HepG2 (cell line): ENCODE data around the gene CNN3. TPM values are rescaled to one million over a fixed set of nuclear protein-coding genes. Genes with fewer than 3 reads are reported as not detected.
A peak's percentile ranks its signal among the peaks of the same experiment; 100 is the strongest.

Source experiments
- ATAC-seq: fragments of 200-7000 bp; cut with Tn5 transposase; 3 replicates; pipeline ENCODE4 v1.9.1; 2020; ENCODE audit warnings: mild to moderate bottlenecking, moderate library complexity
- BruUV-seq: library from RNA; stranded (reverse); fragments of 400-500 nt; replicated peaks from 2 replicates; lab custom pipeline; 2021; lab: Mats Ljungman, UMichigan
- CTCF ChIA-PET: fragments of 300-600 bp; formaldehyde crosslinking; extraction: SDS; loops from one replicate; lab custom pipeline; 2021; ENCODE audit warnings: low total read pairs, inconsistent platforms, low intra/inter-chr PET ratio; lab: Yijun Ruan, JAX
- POLR2A ChIA-PET: fragments of 350-600 bp; sonication (Branson Sonifier 250); formaldehyde crosslinking; loops from one replicate; lab custom pipeline; 2020; ENCODE audit warnings: antibody characterized with exemption, inconsistent platforms; lab: Yijun Ruan, JAX
- DNase-seq: peaks from one replicate; pipeline ENCODE4 v3.0.0-alpha.2; 2015; ENCODE audit warnings: low spot score
- FAIRE-seq: peaks from 3 replicates; lab custom pipeline; 2011; peaks lifted over from hg19 to GRCh38; lab: Jason Lieb, UNC
- H2AFZ ChIP-seq: one replicate; pipeline ENCODE4 v1.6.1; 2011; ENCODE audit warnings: low read length, inconsistent platforms
- H3K27ac ChIP-seq: fragments of 300-600 bp; 3 replicates; pipeline ENCODE4 v1.8.0; 2011; ENCODE audit warnings: mixed run types, mild to moderate bottlenecking, mixed read lengths, low read length, inconsistent platforms; ENCODE audit not compliant: insufficient read depth; ENCODE audit errors: extremely low read length
- H3K27me3 ChIP-seq, 2 experiments: fragments of 200-600 bp in 1 of 2; 2 replicates in 1 of 2; 3 replicates in 1 of 2; pipeline versions ENCODE4 v1.6.0 to v1.8.0; 2011; ENCODE audit warnings: low read length in 2 of 2, mild to moderate bottlenecking in 2 of 2, moderate library complexity in 2 of 2, inconsistent platforms in 1 of 2; ENCODE audit not compliant: insufficient read depth in 2 of 2, control insufficient read depth in 1 of 2
- H3K36me3 ChIP-seq, 2 experiments: fragments of 200-600 bp in 1 of 2; replicated peaks in 1 of 2; 2 replicates in 1 of 2; 3 replicates in 1 of 2; pipeline versions ENCODE4 v1.5.1 to v1.8.0; 2011; ENCODE audit warnings: low read length in 2 of 2, inconsistent platforms in 1 of 2; ENCODE audit not compliant: insufficient read depth in 2 of 2, control insufficient read depth in 1 of 2
- H3K4me1 ChIP-seq: 2 replicates; pipeline ENCODE4 v1.5.1; 2012; ENCODE audit warnings: low read length, inconsistent platforms; ENCODE audit not compliant: insufficient read depth
- H3K4me2 ChIP-seq: 2 replicates; pipeline ENCODE4 v1.6.0; 2011; ENCODE audit warnings: low read depth, low read length, inconsistent platforms
- H3K4me3 ChIP-seq, 3 experiments: fragments of 200-600 bp in 1 of 3; sonication (generic), shearing (Covaris generic) in 1 of 3; replicated peaks in 1 of 3; 2 replicates each; pipeline ENCODE4 v1.5.1; 2011 to 2016; ENCODE audit warnings: low read length in 3 of 3, inconsistent platforms in 2 of 3, low read depth in 2 of 3, mild to moderate bottlenecking in 2 of 3, control low read depth in 1 of 3, mixed read lengths in 1 of 3; ENCODE audit not compliant: insufficient read depth in 1 of 3
- H3K79me2 ChIP-seq: one replicate; pipeline ENCODE4 v1.6.1; 2011; ENCODE audit warnings: low read length, inconsistent platforms; ENCODE audit not compliant: insufficient read depth
- H3K9ac ChIP-seq: 2 replicates; pipeline ENCODE4 v1.6.0; 2011; ENCODE audit warnings: mild to moderate bottlenecking, low read depth, low read length, inconsistent platforms; ENCODE audit not compliant: insufficient read depth
- H3K9me3 ChIP-seq: 2 replicates; pipeline ENCODE4 v1.5.1; 2012; ENCODE audit warnings: mild to moderate bottlenecking, low read length
- H4K20me1 ChIP-seq: 2 replicates; pipeline ENCODE4 v1.6.0; 2011; ENCODE audit warnings: inconsistent platforms, mild to moderate bottlenecking, low read length, moderate library complexity; ENCODE audit not compliant: insufficient read depth
- ARNTL ChIP-seq: sonication (generic); formaldehyde crosslinking; IDR thresholded peaks from 2 replicates; pipeline ENCODE4 v1.4.0; 2020; ENCODE audit warnings: mild to moderate bottlenecking, missing genetic modification reagents
- ATF7-NPFF ChIP-seq: sonication (generic); formaldehyde crosslinking; IDR thresholded peaks from 2 replicates; pipeline ENCODE4 v1.8.1; 2023; ENCODE audit warnings: mild to moderate bottlenecking, low read depth, missing genetic modification reagents, moderate library complexity
- HMGA1 ChIP-seq: sonication (generic); formaldehyde crosslinking; conservative IDR thresholded peaks from 2 replicates; pipeline ENCODE4 v1.4.0; 2020; ENCODE audit warnings: missing genetic modification reagents
- IRX3 ChIP-seq: sonication (generic); formaldehyde crosslinking; IDR thresholded peaks from 2 replicates; pipeline ENCODE4 v1.8.1; 2023; ENCODE audit warnings: mild to moderate bottlenecking, low read depth, missing genetic modification reagents, borderline replicate concordance
- KLF11 ChIP-seq: IDR thresholded peaks from 2 replicates; pipeline ENCODE4 v1.6.1; 2016; ENCODE audit warnings: missing compliant biosample characterization
- MED1 ChIP-seq: sonication (generic); formaldehyde crosslinking; IDR thresholded peaks from 2 replicates; pipeline ENCODE4 v1.4.0; 2020; ENCODE audit warnings: missing genetic modification reagents
- PHF8 ChIP-seq: sonication (generic); formaldehyde crosslinking; IDR thresholded peaks from 2 replicates; pipeline ENCODE4 v1.5.0; 2020; ENCODE audit warnings: missing genetic modification reagents
- REXO4 ChIP-seq: sonication (generic); formaldehyde crosslinking; IDR thresholded peaks from 2 replicates; pipeline ENCODE4 v1.8.0; 2022; ENCODE audit warnings: missing genetic modification reagents, mild to moderate bottlenecking, borderline replicate concordance
- RFX1 ChIP-seq: fragments of 450-650 bp; IDR thresholded peaks from 2 replicates; pipeline ENCODE4 v1.6.1; 2017
- ZNF331 ChIP-seq: sonication (generic); formaldehyde crosslinking; IDR thresholded peaks from 2 replicates; pipeline ENCODE4 v1.4.0; 2020; ENCODE audit warnings: missing genetic modification reagents
- ZNF333 ChIP-seq: sonication (generic); formaldehyde crosslinking; IDR thresholded peaks from 2 replicates; pipeline ENCODE4 v1.4.0; 2020; ENCODE audit warnings: mild to moderate bottlenecking, missing genetic modification reagents, borderline replicate concordance
- ZNF709 ChIP-seq: sonication (generic); formaldehyde crosslinking; IDR thresholded peaks from 2 replicates; pipeline ENCODE4 v1.5.0; 2020; ENCODE audit warnings: mild to moderate bottlenecking, missing genetic modification reagents
- ZNF788 ChIP-seq: sonication (generic); formaldehyde crosslinking; IDR thresholded peaks from 2 replicates; pipeline ENCODE4 v1.5.0; 2020; ENCODE audit warnings: mild to moderate bottlenecking, missing genetic modification reagents, borderline replicate concordance
- WGBS: methylation state at CpG from one replicate; pipeline ENCODE4 v1.1.6; 2017; ENCODE audit warnings: low lambda C conversion rate; 5-methylcytosine and 5-hydroxymethylcytosine counted together
- in situ Hi-C: cut with HindIII; loops from 2 replicates; pipeline ENCODE4 v1.10.0; 2017; ENCODE audit warnings: low pct_unique_long_range_greater_than_20kb; ENCODE audit not compliant: extremely low pct_ligation_motif_present
- intact Hi-C: fragments of 100-400 bp; cut with micrococcal nuclease; formaldehyde crosslinking; loops from one replicate; pipeline ENCODE4 v1.10.0; 2022; ENCODE audit not compliant: unreplicated experiment
- polyA plus RNA-seq, 8 experiments: library from polyadenylated mRNA; depleted of rRNA in 3 of 8; stranded (reverse) in 7 of 8; unstranded in 1 of 8; fragments of >200 nt; fragmentation: Illumina TruSeq in 4 of 8; extraction: Trizol in 4 of 8; gene quantifications; 2 replicates each; pipeline versions ENCODE4 v1.2.1 to v1.2.3, GENCODE V29; 2011 to 2016; ENCODE audit warnings: low read depth in 4 of 8, missing spikeins in 1 of 8, mixed read lengths in 1 of 8; ENCODE audit not compliant: insufficient read depth in 1 of 8
- total RNA-seq, 5 experiments: library from RNA; depleted of rRNA; stranded (reverse); fragments of >200 nt; fragmentation: Illumina TruSeq; extraction: Trizol; gene quantifications; 2 replicates each; pipeline ENCODE4 v1.2.3, GENCODE V29; 2016; ENCODE audit warnings: low read depth in 1 of 5
- TF ChIP-seq, protein P1 (sequence below): sonication (generic); formaldehyde crosslinking; IDR thresholded peaks from 2 replicates; pipeline ENCODE4 v1.8.1; 2023; ENCODE audit warnings: mild to moderate bottlenecking, missing genetic modification reagents, borderline replicate concordance
- TF ChIP-seq, protein P2 (sequence below): sonication (generic); formaldehyde crosslinking; IDR thresholded peaks from 2 replicates; pipeline ENCODE4 v1.4.0; 2020; ENCODE audit warnings: missing genetic modification reagents
- TF ChIP-seq, protein P3 (sequence below): IDR thresholded peaks from 2 replicates; pipeline ENCODE4 v1.6.1; 2016; ENCODE audit warnings: control low read depth

CNN3 gene
- total and polyA plus RNA-seq, 2 of the 13 experiments (the other 11 are each of a cell fraction or from before 2014, with no cell fraction given) = 113 to 223 TPM

DNA sequence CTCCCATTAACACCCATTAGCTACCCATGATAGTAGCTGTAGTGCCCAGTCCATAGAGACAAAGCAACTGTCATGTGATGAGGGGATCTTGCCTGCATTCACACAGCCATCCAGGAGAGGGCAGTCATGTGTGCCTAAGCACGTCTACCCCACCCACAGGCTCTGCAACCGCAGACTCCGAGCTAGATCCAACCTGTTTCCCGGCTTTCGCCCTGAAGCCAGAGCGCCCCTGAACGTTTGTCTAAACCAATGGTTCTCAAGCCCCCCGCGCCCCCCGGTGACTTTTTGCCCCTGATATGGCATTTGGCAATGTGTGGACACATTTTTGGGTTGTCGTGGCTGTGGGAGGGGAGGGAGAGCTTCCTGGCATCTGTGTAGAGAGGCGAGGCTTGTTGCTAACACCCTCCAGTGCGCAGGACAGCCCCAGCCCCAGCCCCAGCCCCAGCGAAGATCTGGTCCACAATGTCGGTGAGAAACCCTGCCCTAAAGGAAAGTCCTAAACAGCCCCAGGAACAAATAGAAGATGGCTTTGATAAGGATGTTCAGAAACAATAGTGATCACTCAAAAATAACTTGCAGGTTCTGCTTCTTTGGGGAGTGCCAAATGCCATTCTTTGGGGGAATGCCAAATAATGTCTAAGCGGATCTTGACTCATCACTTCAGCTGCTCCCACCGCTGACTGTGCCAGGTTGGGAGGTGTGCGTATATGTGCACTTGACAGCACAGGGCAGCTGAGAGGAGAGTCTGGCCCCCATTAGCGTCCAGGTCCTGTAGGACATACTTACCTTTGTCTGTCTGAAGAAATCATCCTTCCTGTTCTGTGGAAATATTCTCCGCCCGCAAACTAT, 72.2 kb downstream of the CNN3 start:
- H3K27me3 ChIP-seq = no peaks in the 10 kb centered on the region
- POLR2A ChIA-PET = interaction anchor here (0.7 to 2.0 kb wide), 9 partner anchors 8 to 379 kb away, joined by 3 to 8 read pairs (median 4); partner anchors contain the start of genes CNN3 and RWDD3
- H3K36me3 ChIP-seq = 0 out of 5 replicates have a peak, but pooled peaks cover 0 to 3% of the 10 kb centered on the region in 2 experiments
- peaks cover 15% of the 10 kb centered on the region for H3K4me1 ChIP-seq
- BruUV-seq = no TSS peak
- peak; percentile 74 for DNase-seq
- no peaks in the 10 kb centered on the region for H3K9me3 ChIP-seq
- no peak overlapping the region for H2AFZ ChIP-seq
- CTCF ChIA-PET = interaction anchor here (0.6 to 4.9 kb wide), 4 partner anchors 73 to 192 kb away, joined by 3 to 120 read pairs (median 4); no protein-coding TSS in a partner anchor
- 47% methylated on average over 21 of the region's 21 CpGs for WGBS
- in situ Hi-C loops (loop anchor here (5.0 to 25.0 kb wide), 2 partner anchors 188 to 383 kb away; partner anchors contain the start of gene RWDD3), intact Hi-C loops (loop anchor here (1.0 to 2.0 kb wide), 3 partner anchors 73 to 380 kb away; partner anchors contain the start of genes CNN3 and RWDD3)
- H3K4me2 ChIP-seq = peak overlapping the region; percentile 82
- peak; percentile 99 for ATAC-seq
- H3K79me2 ChIP-seq = no peaks in the 10 kb centered on the region
- peak overlapping the region in 1 of 3 experiments; percentile 60; a peak in 1 of 6 replicates for H3K4me3 ChIP-seq
- no peak overlapping the region for H3K27ac ChIP-seq
- H3K9ac ChIP-seq = no peak overlapping the region
- no peaks in the 10 kb centered on the region for H4K20me1 ChIP-seq
- FAIRE-seq = peak; percentile 96
- TF ChIP-seq RFX1 = no peak
- no peak for TF ChIP-seq HMGA1
- no peak for TF ChIP-seq KLF11 (CRISPR knock-in tag)
- peak; percentile 41; the same call in 1 of the 2 replicates for TF ChIP-seq MED1 (CRISPR knock-in tag)
- no peak for TF ChIP-seq ZNF709 (CRISPR knock-in tag)
- TF ChIP-seq ATF7-NPFF (CRISPR knock-in tag) = 0 out of 2 replicates have a peak, but pooled peaks have one; percentile 51
- TF ChIP-seq ZNF333 (CRISPR knock-in tag) = no peak
- peak; percentile 42; the same call in 1 of the 2 replicates for TF ChIP-seq ZNF788 (CRISPR knock-in tag)
- TF ChIP-seq IRX3 = no peak
- no peak for TF ChIP-seq REXO4 (CRISPR knock-in tag)
- 0 out of 2 replicates have a peak, but pooled peaks have one; percentile 26 for TF ChIP-seq PHF8 (CRISPR knock-in tag)
- TF ChIP-seq ZNF331 (CRISPR knock-in tag) = peak; percentile 59; the same call in 1 of the 2 replicates
- no peak for TF ChIP-seq ARNTL (CRISPR knock-in tag)
- TF ChIP-seq, protein P1, sequence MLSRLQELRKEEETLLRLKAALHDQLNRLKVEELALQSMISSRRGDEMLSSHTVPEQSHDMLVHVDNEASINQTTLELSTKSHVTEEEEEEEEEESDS = no peak
- TF ChIP-seq, protein P2, sequence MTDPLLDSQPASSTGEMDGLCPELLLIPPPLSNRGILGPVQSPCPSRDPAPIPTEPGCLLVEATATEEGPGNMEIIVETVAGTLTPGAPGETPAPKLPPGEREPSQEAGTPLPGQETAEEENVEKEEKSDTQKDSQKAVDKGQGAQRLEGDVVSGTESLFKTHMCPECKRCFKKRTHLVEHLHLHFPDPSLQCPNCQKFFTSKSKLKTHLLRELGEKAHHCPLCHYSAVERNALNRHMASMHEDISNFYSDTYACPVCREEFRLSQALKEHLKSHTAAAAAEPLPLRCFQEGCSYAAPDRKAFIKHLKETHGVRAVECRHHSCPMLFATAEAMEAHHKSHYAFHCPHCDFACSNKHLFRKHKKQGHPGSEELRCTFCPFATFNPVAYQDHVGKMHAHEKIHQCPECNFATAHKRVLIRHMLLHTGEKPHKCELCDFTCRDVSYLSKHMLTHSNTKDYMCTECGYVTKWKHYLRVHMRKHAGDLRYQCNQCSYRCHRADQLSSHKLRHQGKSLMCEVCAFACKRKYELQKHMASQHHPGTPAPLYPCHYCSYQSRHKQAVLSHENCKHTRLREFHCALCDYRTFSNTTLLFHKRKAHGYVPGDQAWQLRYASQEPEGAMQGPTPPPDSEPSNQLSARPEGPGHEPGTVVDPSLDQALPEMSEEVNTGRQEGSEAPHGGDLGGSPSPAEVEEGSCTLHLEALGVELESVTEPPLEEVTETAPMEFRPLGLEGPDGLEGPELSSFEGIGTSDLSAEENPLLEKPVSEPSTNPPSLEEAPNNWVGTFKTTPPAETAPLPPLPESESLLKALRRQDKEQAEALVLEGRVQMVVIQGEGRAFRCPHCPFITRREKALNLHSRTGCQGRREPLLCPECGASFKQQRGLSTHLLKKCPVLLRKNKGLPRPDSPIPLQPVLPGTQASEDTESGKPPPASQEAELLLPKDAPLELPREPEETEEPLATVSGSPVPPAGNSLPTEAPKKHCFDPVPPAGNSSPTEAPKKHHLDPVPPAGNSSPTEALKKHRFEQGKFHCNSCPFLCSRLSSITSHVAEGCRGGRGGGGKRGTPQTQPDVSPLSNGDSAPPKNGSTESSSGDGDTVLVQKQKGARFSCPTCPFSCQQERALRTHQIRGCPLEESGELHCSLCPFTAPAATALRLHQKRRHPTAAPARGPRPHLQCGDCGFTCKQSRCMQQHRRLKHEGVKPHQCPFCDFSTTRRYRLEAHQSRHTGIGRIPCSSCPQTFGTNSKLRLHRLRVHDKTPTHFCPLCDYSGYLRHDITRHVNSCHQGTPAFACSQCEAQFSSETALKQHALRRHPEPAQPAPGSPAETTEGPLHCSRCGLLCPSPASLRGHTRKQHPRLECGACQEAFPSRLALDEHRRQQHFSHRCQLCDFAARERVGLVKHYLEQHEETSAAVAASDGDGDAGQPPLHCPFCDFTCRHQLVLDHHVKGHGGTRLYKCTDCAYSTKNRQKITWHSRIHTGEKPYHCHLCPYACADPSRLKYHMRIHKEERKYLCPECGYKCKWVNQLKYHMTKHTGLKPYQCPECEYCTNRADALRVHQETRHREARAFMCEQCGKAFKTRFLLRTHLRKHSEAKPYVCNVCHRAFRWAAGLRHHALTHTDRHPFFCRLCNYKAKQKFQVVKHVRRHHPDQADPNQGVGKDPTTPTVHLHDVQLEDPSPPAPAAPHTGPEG (CRISPR knock-in tag) = no peak
- TF ChIP-seq, protein P3, sequence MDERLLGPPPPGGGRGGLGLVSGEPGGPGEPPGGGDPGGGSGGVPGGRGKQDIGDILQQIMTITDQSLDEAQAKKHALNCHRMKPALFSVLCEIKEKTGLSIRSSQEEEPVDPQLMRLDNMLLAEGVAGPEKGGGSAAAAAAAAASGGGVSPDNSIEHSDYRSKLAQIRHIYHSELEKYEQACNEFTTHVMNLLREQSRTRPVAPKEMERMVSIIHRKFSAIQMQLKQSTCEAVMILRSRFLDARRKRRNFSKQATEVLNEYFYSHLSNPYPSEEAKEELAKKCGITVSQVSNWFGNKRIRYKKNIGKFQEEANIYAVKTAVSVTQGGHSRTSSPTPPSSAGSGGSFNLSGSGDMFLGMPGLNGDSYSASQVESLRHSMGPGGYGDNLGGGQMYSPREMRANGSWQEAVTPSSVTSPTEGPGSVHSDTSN (CRISPR knock-in tag) = no peak
